Neural cell (in vitro differentiated cells): ENCODE results near the gene MRPL50. TPM values are rescaled to one million over a fixed set of nuclear protein-coding genes. Genes with fewer than 3 reads are reported as not detected.

Experiments
- H2AFZ ChIP-seq: fragments of 200-600, 300-800 bp; sonication (generic), shearing (Covaris generic); 2 replicates; pipeline ENCODE4 v1.6.0; 2014; ENCODE audit warnings: low read depth, mild to moderate bottlenecking, antibody characterized with exemption, low read length, moderate library complexity
- H3F3A ChIP-seq: fragments of 200-600 bp; shearing (Covaris generic); 2 replicates; pipeline ENCODE4 v1.6.1; 2016; ENCODE audit warnings: mild to moderate bottlenecking, moderate library complexity, mixed read lengths, antibody characterized with exemption, low read length; ENCODE audit not compliant: insufficient read depth, poor library complexity, severe bottlenecking
- H3K27ac ChIP-seq: fragments of 200-600, 300-800 bp; sonication (generic), shearing (Covaris generic); 2 replicates; pipeline ENCODE4 v1.5.1; 2014; ENCODE audit warnings: mild to moderate bottlenecking, low read length, moderate library complexity
- H3K27me3 ChIP-seq: fragments of 300-800, 200-600 bp; sonication (generic), shearing (Covaris generic); 2 replicates; pipeline ENCODE4 v1.6.0; 2014; ENCODE audit warnings: mild to moderate bottlenecking, low read depth, low read length, moderate library complexity; ENCODE audit not compliant: insufficient read depth
- H3K36me3 ChIP-seq: fragments of 300-800, 200-600 bp; sonication (generic), shearing (Covaris generic); 2 replicates; pipeline ENCODE4 v1.5.1; 2014; ENCODE audit warnings: mild to moderate bottlenecking, antibody characterized with exemption, low read length, moderate library complexity; ENCODE audit not compliant: insufficient read depth
- H3K4me2 ChIP-seq: fragments of 300-800, 200-600 bp; sonication (generic), shearing (Covaris generic); 2 replicates; pipeline ENCODE4 v1.6.0; 2014; ENCODE audit warnings: mild to moderate bottlenecking, low read length
- H3K4me3 ChIP-seq: fragments of 300-800, 200-600 bp; sonication (generic), shearing (Covaris generic); 2 replicates; pipeline ENCODE4 v1.5.1; 2014; ENCODE audit warnings: mild to moderate bottlenecking, low read length, moderate library complexity
- H3K79me2 ChIP-seq: fragments of 200-600 bp; shearing (Covaris generic); replicated peaks from 2 replicates; pipeline ENCODE4 v1.6.0; 2014; ENCODE audit warnings: mild to moderate bottlenecking, low read length, moderate library complexity; ENCODE audit not compliant: insufficient read depth
- H3K9ac ChIP-seq: fragments of 300-800, 200-600 bp; sonication (generic), shearing (Covaris generic); 2 replicates; pipeline ENCODE4 v1.6.1; 2016; ENCODE audit warnings: mild to moderate bottlenecking, low read length, mixed read lengths
- H3K9me2 ChIP-seq: fragments of 200-600 bp; shearing (Covaris generic); 2 replicates; pipeline ENCODE4 v1.6.1; 2016; ENCODE audit warnings: mild to moderate bottlenecking, low read length, mixed read lengths; ENCODE audit not compliant: insufficient read depth
- H3K9me3 ChIP-seq: fragments of 200-600, 300-800 bp; sonication (generic), shearing (Covaris generic); 2 replicates; pipeline ENCODE4 v1.6.1; 2016; ENCODE audit warnings: mild to moderate bottlenecking, mixed run types, low read length, moderate library complexity, mixed read lengths
- H4K20me1 ChIP-seq: fragments of 200-600 bp; shearing (Covaris generic); 2 replicates; pipeline ENCODE4 v1.6.1; 2016; ENCODE audit warnings: mild to moderate bottlenecking, mixed run types; ENCODE audit not compliant: insufficient read depth
- EP300 ChIP-seq: fragments of 450-650 bp; conservative IDR thresholded peaks from 2 replicates; pipeline ENCODE4 v1.6.1; 2014; ENCODE audit warnings: antibody characterized with exemption, mild to moderate bottlenecking, moderate library complexity; ENCODE audit not compliant: poor library complexity, severe bottlenecking
- EZH2 ChIP-seq: fragments of 200-600, 300-800 bp; shearing (Covaris generic), sonication (generic); IDR thresholded peaks from 2 replicates; pipeline ENCODE4 v1.6.1; 2014; ENCODE audit warnings: antibody characterized with exemption, low read length, borderline replicate concordance, mild to moderate bottlenecking; ENCODE audit not compliant: insufficient read depth, poor library complexity, severe bottlenecking
- MXI1 ChIP-seq: fragments of 450-650 bp; conservative IDR thresholded peaks from 2 replicates; pipeline ENCODE4 v1.6.1; 2014; ENCODE audit warnings: antibody characterized with exemption, mild to moderate bottlenecking; ENCODE audit not compliant: poor library complexity, severe bottlenecking
- POLR2AphosphoS5 ChIP-seq: IDR thresholded peaks from 2 replicates; pipeline ENCODE4 v1.6.1; 2012
- RAD21 ChIP-seq: fragments of 450-650 bp; conservative IDR thresholded peaks from 2 replicates; pipeline ENCODE4 v1.6.1; 2014; ENCODE audit warnings: antibody characterized with exemption, mild to moderate bottlenecking, moderate library complexity
- SMC3 ChIP-seq: fragments of 450-650 bp; conservative IDR thresholded peaks from 2 replicates; pipeline ENCODE4 v1.6.1; 2014; ENCODE audit warnings: antibody characterized with exemption, mild to moderate bottlenecking, moderate library complexity; ENCODE audit not compliant: poor library complexity
- TAF1 ChIP-seq: IDR thresholded peaks from 2 replicates; pipeline ENCODE4 v1.6.1; 2012; ENCODE audit warnings: low read depth
- polyA plus RNA-seq: library from polyadenylated mRNA; depleted of rRNA; stranded (reverse); fragments of >200 nt; gene quantifications from 2 replicates; pipeline ENCODE4 v1.2.3, GENCODE V29; 2014
- TF ChIP-seq, protein P1 (sequence below): fragments of 450-650 bp; IDR thresholded peaks from 2 replicates; pipeline ENCODE4 v1.5.1; 2014; ENCODE audit warnings: antibody characterized with exemption, mild to moderate bottlenecking, moderate library complexity; ENCODE audit not compliant: poor library complexity, severe bottlenecking
- TF ChIP-seq, protein P2 (sequence below): IDR thresholded peaks from 2 replicates; pipeline ENCODE4 v1.6.1; 2012; ENCODE audit warnings: borderline replicate concordance

The MRPL50 gene
- polyA plus RNA-seq, 1 donor from 2014 or later, result 35.2 TPM

DNA sequence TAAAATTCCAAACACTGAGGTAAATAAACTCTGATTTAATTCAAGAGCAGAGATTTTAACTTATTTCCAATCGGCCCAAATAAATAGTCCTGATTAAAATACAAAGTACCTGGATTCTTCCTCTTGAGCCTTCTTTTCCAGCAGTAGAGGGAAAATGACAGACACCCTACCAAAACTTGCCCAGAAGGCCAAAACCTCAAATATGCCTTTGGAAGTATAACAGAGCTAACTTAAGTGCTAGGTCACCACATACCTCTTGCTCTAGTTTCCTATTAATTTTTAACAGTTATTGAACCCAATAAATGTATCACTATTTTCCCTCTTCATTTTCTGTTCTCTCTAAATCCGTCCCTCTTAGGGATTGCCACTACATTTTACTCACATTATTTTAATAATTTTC, 15.1 kb downstream of the MRPL50 start:
- TF ChIP-seq, protein P1, sequence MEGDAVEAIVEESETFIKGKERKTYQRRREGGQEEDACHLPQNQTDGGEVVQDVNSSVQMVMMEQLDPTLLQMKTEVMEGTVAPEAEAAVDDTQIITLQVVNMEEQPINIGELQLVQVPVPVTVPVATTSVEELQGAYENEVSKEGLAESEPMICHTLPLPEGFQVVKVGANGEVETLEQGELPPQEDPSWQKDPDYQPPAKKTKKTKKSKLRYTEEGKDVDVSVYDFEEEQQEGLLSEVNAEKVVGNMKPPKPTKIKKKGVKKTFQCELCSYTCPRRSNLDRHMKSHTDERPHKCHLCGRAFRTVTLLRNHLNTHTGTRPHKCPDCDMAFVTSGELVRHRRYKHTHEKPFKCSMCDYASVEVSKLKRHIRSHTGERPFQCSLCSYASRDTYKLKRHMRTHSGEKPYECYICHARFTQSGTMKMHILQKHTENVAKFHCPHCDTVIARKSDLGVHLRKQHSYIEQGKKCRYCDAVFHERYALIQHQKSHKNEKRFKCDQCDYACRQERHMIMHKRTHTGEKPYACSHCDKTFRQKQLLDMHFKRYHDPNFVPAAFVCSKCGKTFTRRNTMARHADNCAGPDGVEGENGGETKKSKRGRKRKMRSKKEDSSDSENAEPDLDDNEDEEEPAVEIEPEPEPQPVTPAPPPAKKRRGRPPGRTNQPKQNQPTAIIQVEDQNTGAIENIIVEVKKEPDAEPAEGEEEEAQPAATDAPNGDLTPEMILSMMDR, result no peak
- TF ChIP-seq EZH2, result no peak
- TF ChIP-seq SMC3, result no peak
- TF ChIP-seq TAF1, result no peak
- no peak for TF ChIP-seq EP300
- TF ChIP-seq POLR2AphosphoS5, result no peak
- TF ChIP-seq RAD21, result no peak
- TF ChIP-seq MXI1, result no peak
- TF ChIP-seq, protein P2, sequence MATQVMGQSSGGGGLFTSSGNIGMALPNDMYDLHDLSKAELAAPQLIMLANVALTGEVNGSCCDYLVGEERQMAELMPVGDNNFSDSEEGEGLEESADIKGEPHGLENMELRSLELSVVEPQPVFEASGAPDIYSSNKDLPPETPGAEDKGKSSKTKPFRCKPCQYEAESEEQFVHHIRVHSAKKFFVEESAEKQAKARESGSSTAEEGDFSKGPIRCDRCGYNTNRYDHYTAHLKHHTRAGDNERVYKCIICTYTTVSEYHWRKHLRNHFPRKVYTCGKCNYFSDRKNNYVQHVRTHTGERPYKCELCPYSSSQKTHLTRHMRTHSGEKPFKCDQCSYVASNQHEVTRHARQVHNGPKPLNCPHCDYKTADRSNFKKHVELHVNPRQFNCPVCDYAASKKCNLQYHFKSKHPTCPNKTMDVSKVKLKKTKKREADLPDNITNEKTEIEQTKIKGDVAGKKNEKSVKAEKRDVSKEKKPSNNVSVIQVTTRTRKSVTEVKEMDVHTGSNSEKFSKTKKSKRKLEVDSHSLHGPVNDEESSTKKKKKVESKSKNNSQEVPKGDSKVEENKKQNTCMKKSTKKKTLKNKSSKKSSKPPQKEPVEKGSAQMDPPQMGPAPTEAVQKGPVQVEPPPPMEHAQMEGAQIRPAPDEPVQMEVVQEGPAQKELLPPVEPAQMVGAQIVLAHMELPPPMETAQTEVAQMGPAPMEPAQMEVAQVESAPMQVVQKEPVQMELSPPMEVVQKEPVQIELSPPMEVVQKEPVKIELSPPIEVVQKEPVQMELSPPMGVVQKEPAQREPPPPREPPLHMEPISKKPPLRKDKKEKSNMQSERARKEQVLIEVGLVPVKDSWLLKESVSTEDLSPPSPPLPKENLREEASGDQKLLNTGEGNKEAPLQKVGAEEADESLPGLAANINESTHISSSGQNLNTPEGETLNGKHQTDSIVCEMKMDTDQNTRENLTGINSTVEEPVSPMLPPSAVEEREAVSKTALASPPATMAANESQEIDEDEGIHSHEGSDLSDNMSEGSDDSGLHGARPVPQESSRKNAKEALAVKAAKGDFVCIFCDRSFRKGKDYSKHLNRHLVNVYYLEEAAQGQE, result no peak
- Histone ChIP-seq H4K20me1 (no peaks in the 10 kb centered on the region), H3K4me2 (no peak overlapping the region), H3K36me3 (no peaks in the 10 kb centered on the region), H3K27ac (no peak overlapping the region), H3K9ac (no peak overlapping the region), H2AFZ (no peak overlapping the region), H3K4me3 (no peak overlapping the region), H3F3A (no peaks in the 10 kb centered on the region), H3K79me2 (no peaks in the 10 kb centered on the region), H3K27me3 (no peaks in the 10 kb centered on the region), H3K9me2 (no peaks in the 10 kb centered on the region), H3K9me3 (no peaks in the 10 kb centered on the region)

DNA sequence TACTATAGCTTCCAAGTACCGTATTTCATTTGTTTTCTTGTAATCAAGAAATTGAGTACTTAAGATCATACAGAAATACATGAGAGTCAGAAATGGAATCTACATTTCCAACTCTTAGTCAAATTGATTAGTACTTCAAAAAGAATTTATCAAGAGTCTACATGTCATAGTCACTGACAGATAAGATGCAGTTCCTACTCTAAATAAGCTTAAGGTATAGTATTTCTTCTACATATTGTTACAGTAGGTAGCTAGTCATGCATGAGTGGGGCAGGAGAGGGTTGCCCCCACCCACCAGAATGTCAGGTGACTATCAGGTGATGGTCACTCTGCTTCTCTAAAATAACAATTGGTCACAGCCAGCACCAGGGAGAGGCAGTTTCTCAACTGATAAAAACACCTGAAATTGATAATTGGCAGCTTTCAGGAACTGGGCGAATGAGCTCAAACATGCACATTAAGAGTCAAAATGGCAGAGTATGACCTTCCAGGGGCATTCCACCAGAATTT, 16.5 kb downstream of the MRPL50 start:
- Histone ChIP-seq H3K9ac (no peak overlapping the region), H3K27ac (no peak overlapping the region), H3K4me3 (no peak overlapping the region), H3K4me2 (no peak overlapping the region), H3K9me2 (no peaks in the 10 kb centered on the region), H3K27me3 (no peaks in the 10 kb centered on the region), H3K9me3 (no peaks in the 10 kb centered on the region), H2AFZ (no peak overlapping the region), H3F3A (no peaks in the 10 kb centered on the region), H4K20me1 (no peaks in the 10 kb centered on the region), H3K79me2 (no peaks in the 10 kb centered on the region), H3K36me3 (no peaks in the 10 kb centered on the region)
- TF ChIP-seq SMC3, result no peak
- no peak for TF ChIP-seq POLR2AphosphoS5
- TF ChIP-seq MXI1, result no peak
- TF ChIP-seq, protein P1, result no peak
- no peak for TF ChIP-seq EP300
- TF ChIP-seq RAD21, result no peak
- no peak for TF ChIP-seq EZH2
- TF ChIP-seq, protein P2, result no peak
- TF ChIP-seq TAF1, result no peak
